OCI-LY7 (cell line): ENCODE results near the gene SAP130.

Source experiments
- EZH2phosphoT487 ChIP-seq: fragments of 200-600 bp; sonication (generic); IDR thresholded peaks from 2 replicates; pipeline ENCODE4 v1.6.1; 2018; ENCODE audit warnings: low read depth, borderline replicate concordance, mild to moderate bottlenecking, mixed run types, antibody characterized with exemption, low read length, moderate library complexity, mixed read lengths
- TF ChIP-seq, protein P1 (sequence below): fragments of 200-600 bp; sonication (generic); conservative IDR thresholded peaks from 2 replicates; pipeline ENCODE4 v1.5.1; 2014; ENCODE audit warnings: mild to moderate bottlenecking, antibody characterized with exemption, low read length, moderate library complexity, mixed read lengths

DNA sequence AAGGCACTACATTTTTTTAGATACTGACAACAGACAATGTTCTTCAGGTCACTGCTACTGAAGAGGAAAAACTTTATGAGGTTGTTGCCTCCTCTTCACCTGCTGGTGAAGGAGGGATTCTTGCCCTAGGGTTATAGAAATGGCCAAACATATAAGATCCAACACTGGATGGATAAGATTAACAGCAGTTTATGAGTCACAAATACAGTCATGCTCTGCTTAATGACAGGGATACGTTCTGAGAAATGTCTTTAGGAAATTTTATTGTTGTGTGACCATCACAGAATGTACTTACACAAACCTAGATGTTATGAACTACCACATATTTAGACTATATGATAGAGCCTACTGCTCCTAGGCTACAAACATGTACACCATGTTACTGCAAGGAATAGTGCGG lies 84.7 kb downstream of the SAP130 start:
- TF ChIP-seq, protein P1, sequence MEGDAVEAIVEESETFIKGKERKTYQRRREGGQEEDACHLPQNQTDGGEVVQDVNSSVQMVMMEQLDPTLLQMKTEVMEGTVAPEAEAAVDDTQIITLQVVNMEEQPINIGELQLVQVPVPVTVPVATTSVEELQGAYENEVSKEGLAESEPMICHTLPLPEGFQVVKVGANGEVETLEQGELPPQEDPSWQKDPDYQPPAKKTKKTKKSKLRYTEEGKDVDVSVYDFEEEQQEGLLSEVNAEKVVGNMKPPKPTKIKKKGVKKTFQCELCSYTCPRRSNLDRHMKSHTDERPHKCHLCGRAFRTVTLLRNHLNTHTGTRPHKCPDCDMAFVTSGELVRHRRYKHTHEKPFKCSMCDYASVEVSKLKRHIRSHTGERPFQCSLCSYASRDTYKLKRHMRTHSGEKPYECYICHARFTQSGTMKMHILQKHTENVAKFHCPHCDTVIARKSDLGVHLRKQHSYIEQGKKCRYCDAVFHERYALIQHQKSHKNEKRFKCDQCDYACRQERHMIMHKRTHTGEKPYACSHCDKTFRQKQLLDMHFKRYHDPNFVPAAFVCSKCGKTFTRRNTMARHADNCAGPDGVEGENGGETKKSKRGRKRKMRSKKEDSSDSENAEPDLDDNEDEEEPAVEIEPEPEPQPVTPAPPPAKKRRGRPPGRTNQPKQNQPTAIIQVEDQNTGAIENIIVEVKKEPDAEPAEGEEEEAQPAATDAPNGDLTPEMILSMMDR: no peak
- no peak for TF ChIP-seq EZH2phosphoT487
